ENCODE data around the gene PTPRCAP.

Gene PTPRCAP

GRCh38 chr11:67438158-67438902 is 848 bp upstream of the PTPRCAP start:
- no peak for TF ChIP-seq CTCF (conservative IDR thresholded peaks at IDR 0.05; ENCODE audit: low read depth, low read length)
- no peak overlapping the region for H3K4me3 ChIP-seq (ENCODE audit: low read length)
- DNase-seq (ENCODE audit: low read depth): no peak

GRCh38 chr11:67437809-67438157 is 301 bp upstream of the PTPRCAP start:
- no peak overlapping the region for H3K4me3 ChIP-seq (ENCODE audit: low read length)
- no peak for TF ChIP-seq CTCF (conservative IDR thresholded peaks at IDR 0.05; ENCODE audit: low read depth, low read length)
- DNase-seq (ENCODE audit: low read depth): no peak

- no peak for TF ChIP-seq CTCF (conservative IDR thresholded peaks at IDR 0.05; ENCODE audit: low read depth, low read length)
- DNase-seq (ENCODE audit: low read depth): no peak
- H3K4me3 ChIP-seq (ENCODE audit: low read length): no peak overlapping the region
Observed at GRCh38 chr11:67436459-67437081, 912 bp downstream of the PTPRCAP start.

- TF ChIP-seq CTCF (conservative IDR thresholded peaks at IDR 0.05; ENCODE audit: low read depth, low read length): no peak
- no peak overlapping the region for H3K4me3 ChIP-seq (ENCODE audit: low read length)
- no peak for DNase-seq (ENCODE audit: low read depth)
Observed at GRCh38 chr11:67435727-67436458, 1.6 kb downstream of the PTPRCAP start.

- no peak overlapping the region for H3K4me3 ChIP-seq (ENCODE audit: low read length)
- no peak for TF ChIP-seq CTCF (conservative IDR thresholded peaks at IDR 0.05; ENCODE audit: low read depth, low read length)
- DNase-seq (ENCODE audit: low read depth): no peak
Observed at GRCh38 chr11:67435031-67435726, 2.3 kb downstream of the PTPRCAP start.

GRCh38 chr11:67434395-67434881 is 3.0 kb downstream of the PTPRCAP start:
- DNase-seq (ENCODE audit: low read depth): no peak
- H3K4me3 ChIP-seq (ENCODE audit: low read length): no peak overlapping the region
- TF ChIP-seq CTCF (conservative IDR thresholded peaks at IDR 0.05; ENCODE audit: low read depth, low read length): no peak
